HCT116 (cell line): Measurements from ENCODE around the gene ETF1. TPM values are rescaled to one million over a fixed set of nuclear protein-coding genes. Genes with fewer than 3 reads are reported as not detected.

Experiments
- ATAC-seq: fragments of 200-7000 bp; cut with Tn5 transposase; 2 replicates; pipeline ENCODE4 v1.9.1; 2020; ENCODE audit warnings: mild to moderate bottlenecking, moderate library complexity
- BruUV-seq: library from RNA; stranded (reverse); fragments of 400-500 nt; replicated peaks from 2 replicates; lab custom pipeline; 2021; lab: Mats Ljungman, UMichigan
- CTCF ChIA-PET: fragments of 300-600 bp; sonication (Branson Sonifier 250); formaldehyde crosslinking; loops from one replicate; lab custom pipeline; 2021; ENCODE audit warnings: antibody characterized with exemption; lab: Charles Lee
- POLR2A ChIA-PET: fragments of 300-600, 350-600 bp; sonication (Branson Sonifier 250); formaldehyde crosslinking; loops from one replicate; lab custom pipeline; 2021; ENCODE audit warnings: antibody characterized with exemption; lab: Charles Lee
- RAD21 ChIA-PET, 2 experiments: fragments of 300-600 bp; sonication (Branson Sonifier 250); formaldehyde crosslinking; loops; one replicate each; lab custom pipeline; 2023; ENCODE audit warnings: low total read pairs in 2 of 2; ENCODE audit not compliant: uncharacterized antibody in 2 of 2, unreplicated experiment in 2 of 2, low non-redundant PET in 1 of 2; lab: Charles Lee
- DNase-seq: peaks from one replicate; pipeline ENCODE4 v3.0.0-alpha.2; 2010; ENCODE audit warnings: low read depth, low spot score
- H2AFZ ChIP-seq: fragments of 200-600 bp; shearing (Covaris generic), sonication (generic); 2 replicates; pipeline ENCODE4 v1.6.1; 2017; ENCODE audit warnings: low read depth, mixed run types, mixed read lengths, antibody characterized with exemption, low read length; ENCODE audit not compliant: poor library complexity, severe bottlenecking
- H3K27ac ChIP-seq: 2 replicates; pipeline ENCODE4 v1.5.1; 2012; ENCODE audit warnings: low read depth, low read length
- H3K27me3 ChIP-seq: fragments of 200-600 bp; sonication (generic); 2 replicates; pipeline ENCODE4 v1.6.1; 2016; ENCODE audit warnings: mixed run types, low read length, mixed read lengths; ENCODE audit not compliant: insufficient read depth
- H3K36me3 ChIP-seq, 2 experiments: fragments of 200-500 bp in 1 of 2; fragments of 200-600 bp in 1 of 2; sonication (Bioruptor generic) in 1 of 2; sonication (generic) in 1 of 2; 2 replicates each; pipeline versions ENCODE4 v1.5.1 to v1.6.1; 2014 to 2016; ENCODE audit warnings: low read length in 2 of 2, inconsistent platforms in 1 of 2, mixed read lengths in 1 of 2, mixed run types in 1 of 2; ENCODE audit not compliant: insufficient read depth in 2 of 2, control insufficient read depth in 1 of 2
- H3K4me1 ChIP-seq, 2 experiments: fragments of 200-600 bp in 1 of 2; sonication (generic) in 1 of 2; 2 replicates each; pipeline versions ENCODE4 v1.5.1 to v1.6.1; 2012 to 2017; ENCODE audit warnings: low read length in 2 of 2, inconsistent platforms in 1 of 2, mild to moderate bottlenecking in 1 of 2, mixed read lengths in 1 of 2, mixed run types in 1 of 2, moderate library complexity in 1 of 2; ENCODE audit not compliant: insufficient read depth in 2 of 2, control insufficient read depth in 1 of 2
- H3K4me2 ChIP-seq: fragments of 200-600 bp; sonication (generic); 2 replicates; pipeline ENCODE4 v1.6.1; 2017; ENCODE audit warnings: mixed run types, low read length, mixed read lengths
- H3K4me3 ChIP-seq, 2 experiments: fragments of 200-600 bp in 1 of 2; sonication (generic) in 1 of 2; replicated peaks in 1 of 2; 2 replicates each; pipeline ENCODE4 v1.5.1; 2011 to 2016; ENCODE audit warnings: low read length in 2 of 2, control low read depth in 1 of 2, low read depth in 1 of 2, mild to moderate bottlenecking in 1 of 2, mixed read lengths in 1 of 2, mixed run types in 1 of 2
- H3K79me2 ChIP-seq: fragments of 200-600 bp; sonication (generic); 2 replicates; pipeline ENCODE4 v1.6.1; 2017; ENCODE audit warnings: mild to moderate bottlenecking, mixed run types, low read length, moderate library complexity, mixed read lengths; ENCODE audit not compliant: insufficient read depth
- H3K9ac ChIP-seq: fragments of 200-600 bp; sonication (generic); 2 replicates; pipeline ENCODE4 v1.6.1; 2016; ENCODE audit warnings: low read length, mixed read lengths
- H3K9me2 ChIP-seq: fragments of 200-600 bp; sonication (generic), shearing (Covaris generic); 2 replicates; pipeline ENCODE4 v1.6.1; 2017; ENCODE audit warnings: mixed run types, mild to moderate bottlenecking, moderate library complexity; ENCODE audit not compliant: insufficient read depth
- H3K9me3 ChIP-seq, 2 experiments: fragments of 200-500 bp in 1 of 2; fragments of 200-600 bp in 1 of 2; sonication (Bioruptor generic) in 1 of 2; sonication (generic) in 1 of 2; 2 replicates each; pipeline ENCODE4 v1.6.1; 2014 to 2017; ENCODE audit warnings: low read length in 2 of 2, mixed read lengths in 2 of 2, inconsistent platforms in 1 of 2, low read depth in 1 of 2, mild to moderate bottlenecking in 1 of 2, mixed run types in 1 of 2, moderate library complexity in 1 of 2; ENCODE audit not compliant: control insufficient read depth in 1 of 2, insufficient read depth in 1 of 2
- H4K20me1 ChIP-seq: fragments of 200-600 bp; sonication (generic), shearing (Covaris generic); 2 replicates; pipeline ENCODE4 v1.6.1; 2017; ENCODE audit warnings: mixed run types, mild to moderate bottlenecking, moderate library complexity; ENCODE audit not compliant: insufficient read depth
- CTCF ChIP-seq, 3 experiments: fragments of 200-600 bp in 1 of 3; sonication (generic) in 1 of 3; IDR thresholded peaks in 2 of 3; conservative IDR thresholded peaks in 1 of 3; 2 replicates each; pipeline ENCODE4 v1.5.1; 2012 to 2017; ENCODE audit warnings: low read depth in 2 of 3, low read length in 2 of 3, antibody characterized with exemption in 1 of 3, borderline replicate concordance in 1 of 3, control low read depth in 1 of 3, mild to moderate bottlenecking in 1 of 3, mixed read lengths in 1 of 3, mixed run types in 1 of 3, moderate library complexity in 1 of 3; ENCODE audit not compliant: insufficient read depth in 1 of 3
- POLR2A ChIP-seq: IDR thresholded peaks from 2 replicates; pipeline ENCODE4 v1.7.0; 2011; ENCODE audit warnings: borderline replicate concordance; ENCODE audit not compliant: insufficient read depth, insufficient read length; ENCODE audit errors: extremely low read depth
- POLR2AphosphoS5 ChIP-seq: IDR thresholded peaks from 2 replicates; pipeline ENCODE4 v1.6.1; 2011; ENCODE audit warnings: mild to moderate bottlenecking, low read depth, low read length, moderate library complexity
- ZBTB33 ChIP-seq: IDR thresholded peaks from 2 replicates; pipeline ENCODE4 v1.6.1; 2011; ENCODE audit warnings: mild to moderate bottlenecking, low read length, moderate library complexity; ENCODE audit not compliant: insufficient replicate concordance; ENCODE audit errors: extremely low read depth
- intact Hi-C: fragments of 100-400 bp; cut with micrococcal nuclease; formaldehyde crosslinking; loops from 2 replicates; pipeline ENCODE4 v1.10.0; 2022
- total RNA-seq: library from RNA; stranded (reverse); gene quantifications from one replicate; pipeline ENCODE4 v1.2.1, GENCODE V29; 2021; ENCODE audit not compliant: unreplicated experiment

Gene ETF1
- total RNA-seq, 1 experiment from 2014 or later, result 178 TPM

DNA sequence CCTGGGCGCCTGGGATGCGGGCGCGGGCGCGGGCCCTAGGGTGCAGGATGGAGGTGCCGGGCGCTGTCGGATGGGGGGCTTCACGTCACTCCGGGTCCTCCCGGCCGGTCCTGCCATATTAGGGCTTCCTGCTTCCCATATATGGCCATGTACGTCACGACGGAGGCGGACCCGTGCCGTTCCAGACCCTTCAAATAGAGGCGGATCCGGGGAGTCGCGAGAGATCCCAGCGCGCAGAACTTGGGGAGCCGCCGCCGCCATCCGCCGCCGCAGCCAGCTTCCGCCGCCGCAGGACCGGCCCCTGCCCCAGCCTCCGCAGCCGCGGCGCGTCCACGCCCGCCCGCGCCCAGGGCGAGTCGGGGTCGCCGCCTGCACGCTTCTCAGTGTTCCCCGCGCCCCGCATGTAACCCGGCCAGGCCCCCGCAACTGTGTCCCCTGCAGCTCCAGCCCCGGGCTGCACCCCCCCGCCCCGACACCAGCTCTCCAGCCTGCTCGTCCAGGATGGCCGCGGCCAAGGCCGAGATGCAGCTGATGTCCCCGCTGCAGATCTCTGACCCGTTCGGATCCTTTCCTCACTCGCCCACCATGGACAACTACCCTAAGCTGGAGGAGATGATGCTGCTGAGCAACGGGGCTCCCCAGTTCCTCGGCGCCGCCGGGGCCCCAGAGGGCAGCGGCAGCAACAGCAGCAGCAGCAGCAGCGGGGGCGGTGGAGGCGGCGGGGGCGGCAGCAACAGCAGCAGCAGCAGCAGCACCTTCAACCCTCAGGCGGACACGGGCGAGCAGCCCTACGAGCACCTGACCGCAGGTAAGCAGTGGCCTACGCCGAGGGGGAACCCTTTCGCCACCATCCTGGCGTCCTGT, 77.5 kb downstream of the ETF1 start, which contains the start of gene EGR1:
Gene EGR1, plus strand, starts transcription at position 219 of the 864 bp plus-strand sequence. Its CDS starts 283 bp downstream, at position 502.
- peak within 1 kb of the TSS; percentile 93 for H3K9ac ChIP-seq
- peaks cover 4 to 22% of the 10 kb centered on the region in 2 experiments for H3K36me3 ChIP-seq
- H3K4me2 ChIP-seq, result peak within 1 kb of the TSS; percentile 100
- peak within 1 kb of the TSS; percentile 53 to 82 for H3K4me3 ChIP-seq
- H3K27me3 ChIP-seq, result no peaks in the 10 kb centered on the region
- no peaks in the 10 kb centered on the region; the same call in 1 of the 2 replicates for H4K20me1 ChIP-seq
- peaks cover 31% of the 10 kb centered on the region for H3K79me2 ChIP-seq
- H3K9me2 ChIP-seq, result no peaks in the 10 kb centered on the region
- peak; percentile 90 for TF ChIP-seq POLR2A
- peak; percentile 99 for TF ChIP-seq POLR2AphosphoS5
- no peak for TF ChIP-seq CTCF (IDR thresholded peaks at IDR 0.05 in 2 of 3, conservative IDR thresholded peaks at IDR 0.05 in 1 of 3; ENCODE audit: borderline replicate concordance in 1 of 3, insufficient read depth in 1 of 3, low read depth in 2 of 3, low read length in 2 of 3)
- TF ChIP-seq ZBTB33, result peak; percentile 38
- peak within 1 kb of the TSS; percentile 77 for H2AFZ ChIP-seq
- DNase-seq, result peak; percentile 85
- peaks cover 0 to 40% of the 10 kb centered on the region in 2 experiments; a peak in 3 of 4 replicates for H3K4me1 ChIP-seq
- POLR2A ChIA-PET, result interaction anchor here (0.6 to 3.1 kb wide), 15 partner anchors 10 to 807 kb away, joined by 3 to 16 read pairs (median 5); partner anchors contain the start of genes ETF1 and HSPA9
- intact Hi-C loops, result loop anchor here (1.0 kb wide), 1 partner anchor 78 kb away; the partner anchor contains the start of gene ETF1
- H3K27ac ChIP-seq, result peak within 1 kb of the TSS; percentile 88
- RAD21 ChIA-PET, result no interaction called here
- BruUV-seq, result no TSS peak
- H3K9me3 ChIP-seq, result no peaks in the 10 kb centered on the region
- CTCF ChIA-PET, result interaction anchor here (1.0 to 3.4 kb wide), 6 partner anchors 11 to 287 kb away, joined by 3 to 48 read pairs (median 6); partner anchors contain the start of genes BRD8, ETF1 and KIF20A
- peak; percentile 68 for ATAC-seq
